GM19351 (cell line): ENCODE results near the gene EFCAB14.
"Not testable (repeated sequence)": the region's sequence is repeated elsewhere in the genome, so short reads cannot be mapped to it uniquely, and the experiment has no call there.

Source experiments
- ATAC-seq: cut with Tn5 transposase; IDR thresholded peaks from one replicate; pipeline ENCODE4 v1.9.1; 2021; ENCODE audit warnings: mild to moderate bottlenecking, moderate library complexity; ENCODE audit not compliant: unreplicated experiment

Gene EFCAB14, protein sequence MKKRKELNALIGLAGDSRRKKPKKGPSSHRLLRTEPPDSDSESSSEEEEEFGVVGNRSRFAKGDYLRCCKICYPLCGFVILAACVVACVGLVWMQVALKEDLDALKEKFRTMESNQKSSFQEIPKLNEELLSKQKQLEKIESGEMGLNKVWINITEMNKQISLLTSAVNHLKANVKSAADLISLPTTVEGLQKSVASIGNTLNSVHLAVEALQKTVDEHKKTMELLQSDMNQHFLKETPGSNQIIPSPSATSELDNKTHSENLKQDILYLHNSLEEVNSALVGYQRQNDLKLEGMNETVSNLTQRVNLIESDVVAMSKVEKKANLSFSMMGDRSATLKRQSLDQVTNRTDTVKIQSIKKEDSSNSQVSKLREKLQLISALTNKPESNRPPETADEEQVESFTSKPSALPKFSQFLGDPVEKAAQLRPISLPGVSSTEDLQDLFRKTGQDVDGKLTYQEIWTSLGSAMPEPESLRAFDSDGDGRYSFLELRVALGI

GRCh38 chr1:46718727-46719622 is at the start of gene EFCAB14:
Gene EFCAB14 (minus strand): TSS chr1:46719114. CDS start chr1:46718087, 1,027 bp downstream.
- ATAC-seq: peak; percentile 98

GRCh38 chr1:46768445-46768844 is 49.5 kb upstream of the EFCAB14 start:
- ATAC-seq: no peak

- no peak for ATAC-seq
Observed at GRCh38 chr1:46767649-46768282, 48.9 kb upstream of the EFCAB14 start.

- no peak for ATAC-seq
Observed at GRCh38 chr1:46764402-46764801, 45.5 kb upstream of the EFCAB14 start.

- ATAC-seq: no peak
Observed at GRCh38 chr1:46761740-46762139, 42.8 kb upstream of the EFCAB14 start.

DNA sequence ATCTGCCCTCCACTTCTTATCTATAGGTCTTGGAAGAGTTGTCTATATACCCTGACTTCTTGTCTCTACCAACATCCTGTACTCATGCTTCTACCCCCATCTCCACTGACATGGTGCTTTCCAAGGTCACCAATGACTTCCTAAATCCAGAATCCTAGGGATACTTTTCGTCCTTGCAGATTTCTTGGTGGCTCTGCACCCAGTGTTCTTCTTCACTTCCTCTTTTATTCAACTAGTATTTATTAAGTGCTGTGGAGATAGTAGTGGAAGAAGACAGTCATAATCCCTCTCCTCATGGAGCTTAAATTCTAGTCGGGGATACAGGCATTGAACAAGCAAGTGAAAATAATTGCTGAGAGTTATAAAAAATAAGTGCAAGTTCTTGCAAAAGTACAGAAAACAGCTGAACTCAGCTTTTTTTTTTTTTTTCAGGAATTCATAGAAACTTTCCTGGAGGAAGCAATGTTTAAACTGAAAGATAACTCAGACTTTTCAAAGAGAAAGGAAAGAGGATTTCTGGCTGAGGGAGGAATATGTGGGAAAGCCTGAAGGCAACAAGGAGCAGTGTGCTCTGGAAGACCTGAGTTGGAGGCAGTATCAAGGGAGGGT is 41.7 kb upstream of the EFCAB14 start:
- no peak for ATAC-seq

- ATAC-seq: no peak
Observed at GRCh38 chr1:46757956-46758528, 39.1 kb upstream of the EFCAB14 start.

GRCh38 chr1:46757247-46757955 is 38.5 kb upstream of the EFCAB14 start:
- no peak for ATAC-seq

- no peak for ATAC-seq
Observed at GRCh38 chr1:46755121-46755520, 36.2 kb upstream of the EFCAB14 start.

DNA sequence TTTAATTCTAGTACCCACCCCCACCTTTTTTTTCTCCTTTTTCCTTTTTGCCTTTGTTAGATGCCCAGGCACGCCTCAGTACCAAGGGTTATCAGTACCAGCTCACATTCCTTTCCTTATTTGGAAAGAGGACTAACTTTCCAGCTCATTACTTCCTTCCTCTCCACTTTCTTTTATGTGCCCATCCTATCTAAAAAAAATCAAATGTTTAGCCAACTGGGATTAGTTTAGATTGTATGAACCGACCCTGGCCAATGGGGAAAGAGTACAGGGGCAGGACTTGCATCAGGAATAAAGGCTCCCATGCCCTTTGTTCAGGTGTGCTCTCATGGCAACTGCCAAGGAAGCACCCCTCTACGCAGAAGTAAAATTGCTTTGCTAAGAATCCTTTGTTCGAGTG is 35.8 kb upstream of the EFCAB14 start:
- ATAC-seq: not testable (repeated sequence)

DNA sequence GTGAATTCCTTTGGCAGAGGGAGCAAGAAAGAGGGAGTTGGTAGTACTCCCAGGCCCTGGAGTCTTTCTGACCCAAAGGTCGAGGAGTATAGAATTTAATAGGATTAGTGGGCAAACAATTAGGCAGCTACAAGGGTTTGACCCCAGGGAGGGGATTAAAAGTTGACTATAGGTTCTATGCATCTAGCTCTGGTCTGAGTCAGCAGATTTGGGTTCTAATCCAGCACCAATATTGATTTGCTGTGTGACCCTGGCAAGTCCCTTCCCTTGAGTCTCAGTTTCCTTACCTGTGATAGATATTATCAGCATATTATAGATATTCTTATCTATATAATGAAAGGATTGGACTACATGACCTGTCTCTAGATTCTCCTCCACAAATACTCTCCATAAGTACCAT is 35.1 kb upstream of the EFCAB14 start:
- no peak for ATAC-seq

DNA sequence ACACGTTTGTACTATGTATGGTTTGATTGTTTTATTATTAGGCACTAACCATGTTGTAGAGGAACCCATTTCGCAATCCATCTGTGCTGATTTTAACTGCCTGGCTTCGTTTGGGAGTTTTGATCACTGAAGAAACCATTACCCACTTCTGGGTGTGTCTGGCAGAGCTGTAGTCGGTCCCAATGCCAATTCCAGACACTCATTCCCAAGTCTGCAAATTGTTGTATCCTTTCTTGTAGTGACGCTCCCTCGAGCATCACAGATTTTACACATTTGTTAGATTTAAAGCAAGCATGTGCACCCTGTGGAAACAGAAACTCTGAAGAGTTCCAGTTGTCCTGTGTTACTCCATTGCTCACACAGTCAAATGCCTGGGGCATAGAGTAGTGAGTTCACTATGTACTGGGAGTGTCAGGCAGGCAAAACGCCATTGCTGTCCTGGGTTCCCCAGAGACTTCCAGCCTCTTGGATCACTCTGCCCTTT is 31.0 kb upstream of the EFCAB14 start:
- ATAC-seq: no peak

GRCh38 chr1:46749404-46749803 is 30.5 kb upstream of the EFCAB14 start:
- ATAC-seq: no peak

- ATAC-seq: no peak
Observed at GRCh38 chr1:46747683-46748288, 28.9 kb upstream of the EFCAB14 start.

DNA sequence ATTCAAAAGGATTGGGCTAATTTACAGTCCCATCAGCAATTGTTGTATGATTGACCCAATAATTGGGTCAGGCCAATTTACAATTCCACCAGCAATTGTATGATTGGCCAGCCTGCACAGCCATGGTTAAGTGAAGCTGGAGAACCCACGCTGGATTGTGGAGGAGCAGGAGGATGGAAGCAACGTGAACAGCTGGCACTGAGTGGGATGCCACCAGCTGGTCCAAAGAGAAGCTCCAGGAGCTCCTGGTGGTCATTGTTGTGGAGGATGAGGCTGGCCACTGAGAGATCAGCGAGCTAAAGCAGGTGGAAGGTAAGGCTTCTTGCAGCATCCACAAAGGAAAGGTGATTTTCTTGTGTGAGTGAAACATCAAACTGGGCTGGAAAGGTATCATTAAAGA is 23.2 kb upstream of the EFCAB14 start:
- no peak for ATAC-seq

GRCh38 chr1:46735708-46736324 is 16.9 kb upstream of the EFCAB14 start:
- no peak for ATAC-seq

DNA sequence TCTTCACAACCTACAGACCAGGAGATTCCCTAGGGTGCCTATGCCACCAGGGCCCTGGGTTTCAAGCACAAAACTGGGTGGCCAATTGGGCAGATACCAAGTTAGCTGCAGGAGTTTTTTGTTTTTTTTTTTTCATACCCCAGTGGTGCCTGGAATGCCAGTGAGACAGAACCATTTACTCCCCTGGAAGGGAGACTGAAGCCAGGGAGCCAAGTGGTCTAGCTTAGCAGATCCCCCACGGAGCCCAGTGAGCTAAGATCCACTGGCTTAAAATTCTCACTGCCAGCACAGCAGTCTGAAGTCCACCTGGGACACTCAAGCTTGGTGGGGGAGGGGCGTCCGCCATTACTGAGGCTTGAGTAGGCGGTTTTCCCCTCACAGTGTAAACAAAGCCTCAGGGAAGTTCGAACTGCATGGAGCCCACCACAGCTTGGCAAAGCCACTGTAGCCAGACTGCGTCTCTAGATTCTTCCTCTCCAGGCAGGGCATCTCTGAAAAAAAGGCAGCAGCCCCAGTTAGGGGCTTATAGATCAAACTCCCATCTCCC is 9.5 kb upstream of the EFCAB14 start:
- not testable (repeated sequence) for ATAC-seq

DNA sequence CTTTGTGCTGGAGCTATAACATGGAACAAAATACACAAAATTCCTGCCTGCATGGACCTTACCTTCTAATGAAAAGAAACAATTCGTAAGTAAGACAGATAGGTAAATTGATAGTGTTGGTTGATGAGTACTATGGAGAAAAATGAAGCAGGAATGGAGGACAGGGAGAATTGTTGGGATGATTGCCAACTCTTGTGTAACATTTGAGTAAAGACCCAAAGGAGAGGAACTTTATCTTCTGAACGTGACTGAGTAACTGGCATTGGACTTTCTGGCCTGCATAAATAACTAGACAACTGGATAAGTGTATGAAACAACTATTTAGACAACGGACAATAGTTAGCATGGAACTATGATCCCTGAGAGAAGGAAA is 6.8 kb upstream of the EFCAB14 start:
- ATAC-seq: no peak
